Endothelial cell (in vitro differentiated cells): ENCODE measurements around the gene FHAD1. TPM values are rescaled to one million over a fixed set of nuclear protein-coding genes. Genes with fewer than 3 reads are reported as not detected.

Source experiments
- DNase-seq: peaks from one replicate; pipeline ENCODE4 v3.0.0; 2021; ENCODE audit warnings: low spot score
- H3K27ac Mint-ChIP-seq: one replicate; pipeline ENCODE4 v1.8.0; 2021; ENCODE audit warnings: mixed read lengths, inconsistent platforms; ENCODE audit not compliant: unreplicated experiment
- H3K27me3 Mint-ChIP-seq: one replicate; pipeline ENCODE4 v1.8.0; 2021; ENCODE audit warnings: mild to moderate bottlenecking, moderate library complexity, mixed read lengths, inconsistent platforms; ENCODE audit not compliant: unreplicated experiment
- H3K36me3 Mint-ChIP-seq: one replicate; pipeline ENCODE4 v1.8.0; 2021; ENCODE audit warnings: mild to moderate bottlenecking, low read depth, mixed read lengths, inconsistent platforms; ENCODE audit not compliant: unreplicated experiment
- H3K4me1 Mint-ChIP-seq: one replicate; pipeline ENCODE4 v1.8.0; 2021; ENCODE audit warnings: mild to moderate bottlenecking, mixed read lengths, inconsistent platforms; ENCODE audit not compliant: unreplicated experiment
- H3K4me3 Mint-ChIP-seq: one replicate; pipeline ENCODE4 v1.8.0; 2021; ENCODE audit warnings: mild to moderate bottlenecking, mixed read lengths, inconsistent platforms; ENCODE audit not compliant: unreplicated experiment
- H3K9me3 Mint-ChIP-seq: one replicate; pipeline ENCODE4 v1.8.0; 2021; ENCODE audit warnings: mixed read lengths, inconsistent platforms; ENCODE audit not compliant: unreplicated experiment
- CTCF ChIP-seq: fragments of 200-600 bp; sonication (generic); IDR thresholded peaks from one replicate; pipeline ENCODE4 v1.5.0; 2021; ENCODE audit warnings: antibody characterized with exemption; ENCODE audit not compliant: unreplicated experiment
- total RNA-seq: library from RNA; stranded (reverse); fragmentation: NEBNext Ultra II Directional; extraction: Animal tissue kit (Norgen Biotek cat#: 25700); gene quantifications from one replicate; pipeline ENCODE4 v1.2.1, GENCODE V29; 2021; ENCODE audit not compliant: unreplicated experiment

The FHAD1 gene
- total RNA-seq, 1 donor from 2014 or later, result 2.1 TPM

GRCh38 chr1:15406614-15407559 lies 159.9 kb downstream of the FHAD1 start:
- peaks cover 15% of the 10 kb centered on the region for H3K27me3 Mint-ChIP-seq
- H3K27ac Mint-ChIP-seq, result no peak overlapping the region
- no peaks in the 10 kb centered on the region for H3K36me3 Mint-ChIP-seq
- no peak overlapping the region for H3K4me3 Mint-ChIP-seq
- H3K9me3 Mint-ChIP-seq, result no peaks in the 10 kb centered on the region
- H3K4me1 Mint-ChIP-seq, result peaks cover 4% of the 10 kb centered on the region
- no peak for DNase-seq
- no peak for TF ChIP-seq CTCF

GRCh38 chr1:15407580-15407979 lies 160.6 kb downstream of the FHAD1 start:
- H3K4me3 Mint-ChIP-seq, result no peak overlapping the region
- H3K9me3 Mint-ChIP-seq, result no peaks in the 10 kb centered on the region
- H3K4me1 Mint-ChIP-seq, result peaks cover 4% of the 10 kb centered on the region
- peaks cover 15% of the 10 kb centered on the region for H3K27me3 Mint-ChIP-seq
- no peaks in the 10 kb centered on the region for H3K36me3 Mint-ChIP-seq
- no peak for DNase-seq
- H3K27ac Mint-ChIP-seq, result no peak overlapping the region
- no peak for TF ChIP-seq CTCF

GRCh38 chr1:15408890-15409387 lies 161.9 kb downstream of the FHAD1 start:
- no peak for DNase-seq
- Mint-ChIP-seq H3K27me3 (peaks cover 15% of the 10 kb centered on the region), H3K4me1 (peaks cover 4% of the 10 kb centered on the region), H3K36me3 (no peaks in the 10 kb centered on the region), H3K9me3 (no peaks in the 10 kb centered on the region), H3K4me3 (peak overlapping the region; percentile 84), H3K27ac (peak overlapping the region; percentile 89)
- TF ChIP-seq CTCF, result no peak

- Mint-ChIP-seq H3K27ac (peak within 1 kb of the TSS; percentile 89), H3K27me3 (peaks cover 16% of the 10 kb centered on the region), H3K4me1 (peaks cover 4% of the 10 kb centered on the region), H3K36me3 (no peaks in the 10 kb centered on the region), H3K9me3 (no peaks in the 10 kb centered on the region), H3K4me3 (peak within 1 kb of the TSS; percentile 91)
- no peak for TF ChIP-seq CTCF
- DNase-seq, result peak; percentile 75
Measured at GRCh38 chr1:15409388-15410222, 162.6 kb downstream of the FHAD1 start, which contains the start of gene EFHD2. Gene EFHD2, plus strand, starts transcription at chr1:15409888. Its CDS starts 84 bp downstream, at chr1:15409972.
